ENCODE measurements around the gene STIMATE. TPM values are rescaled to one million over a fixed set of nuclear protein-coding genes. Genes with fewer than 3 reads are reported as not detected.

The STIMATE gene
- total RNA-seq, 5 donors from 2014 or later (not counting 1 experiment from before 2014, with no cell fraction given): 37.3 to 61.8 (median 52.9) TPM

DNA sequence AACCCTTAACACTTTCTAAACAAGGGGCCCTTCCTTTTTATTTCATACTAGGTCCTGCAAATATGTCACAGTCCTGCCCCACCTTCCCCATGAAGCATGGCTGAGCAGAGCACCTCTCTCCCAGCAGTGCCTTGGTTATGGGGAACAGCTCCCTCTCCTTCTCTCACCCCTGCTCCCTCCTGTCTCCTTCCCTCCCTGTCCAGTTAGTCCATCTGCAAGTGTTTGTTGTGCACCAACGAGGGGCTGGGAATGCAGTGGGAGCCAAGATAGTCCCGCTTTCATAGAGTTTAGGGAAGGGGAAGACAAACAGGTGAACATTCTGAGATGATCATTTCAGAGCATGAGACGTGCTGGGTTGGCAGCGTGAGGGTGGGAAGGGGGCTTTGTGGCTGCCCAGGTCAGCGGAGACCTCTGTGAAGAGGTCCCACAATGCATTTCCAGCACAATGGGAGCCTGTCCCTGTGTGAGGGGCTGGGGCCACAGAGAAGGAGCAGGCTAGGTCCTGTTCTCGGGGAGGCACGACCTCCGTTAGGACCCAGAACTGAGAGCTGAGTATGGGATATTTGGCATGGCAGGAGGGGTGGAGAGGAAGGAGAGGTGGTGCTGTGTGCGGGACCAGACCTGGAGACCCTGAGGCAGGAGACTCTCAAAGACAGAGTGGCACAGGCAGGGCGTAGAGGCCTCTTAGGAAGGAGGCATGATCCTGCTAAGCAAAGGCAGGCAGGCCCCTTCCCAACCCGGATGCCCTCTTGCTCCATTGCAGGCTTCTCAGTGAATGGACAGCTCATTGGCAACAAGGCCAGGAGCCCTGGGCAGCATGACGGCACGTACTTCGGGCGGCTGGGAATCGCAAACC, 108.2 kb downstream of the STIMATE start:
- WGBS (ENCODE audit: insufficient coverage): 85% methylated on average over 15 of the region's 16 CpGs
- H3K27ac ChIP-seq (ENCODE audit: low read length): no peak overlapping the region
- H3K4me3 ChIP-seq (ENCODE audit: control insufficient read depth in 1 of 2, extremely low read depth in 1 of 2, low read length in 1 of 2): no peak overlapping the region
- Mint-ChIP-seq H3K27ac (no peak overlapping the region), H3K4me3 (no peak overlapping the region), H3K36me3 (no peaks in the 10 kb centered on the region), H3K9me3 (no peaks in the 10 kb centered on the region), H3K4me1 (no peaks in the 10 kb centered on the region), H3K27me3 (no peaks in the 10 kb centered on the region)
- no peaks in the 10 kb centered on the region for H3K36me3 ChIP-seq (ENCODE audit: control insufficient read depth in 2 of 2, extremely low read depth in 1 of 2, insufficient read depth in 1 of 2, low read length in 1 of 2)
- no peak for ATAC-seq (replicated peaks in 1 of 4)
- no peak for DNase-seq
- no peaks in the 10 kb centered on the region for H3K9me3 ChIP-seq
- H3K27me3 ChIP-seq (replicated peaks in 1 of 2; ENCODE audit: control insufficient read depth in 2 of 2, extremely low read depth in 1 of 2, insufficient read depth in 2 of 2, low read length in 1 of 2): peaks cover 0 to 17% of the 10 kb centered on the region in 2 experiments
- POLR2A ChIA-PET: no interaction called here
- CTCF ChIA-PET: no interaction called here
- no peaks in the 10 kb centered on the region for H3K4me1 ChIP-seq (ENCODE audit: control insufficient read depth in 1 of 2, extremely low read depth in 1 of 2, insufficient read depth in 2 of 2, low read length in 2 of 2)

DNA sequence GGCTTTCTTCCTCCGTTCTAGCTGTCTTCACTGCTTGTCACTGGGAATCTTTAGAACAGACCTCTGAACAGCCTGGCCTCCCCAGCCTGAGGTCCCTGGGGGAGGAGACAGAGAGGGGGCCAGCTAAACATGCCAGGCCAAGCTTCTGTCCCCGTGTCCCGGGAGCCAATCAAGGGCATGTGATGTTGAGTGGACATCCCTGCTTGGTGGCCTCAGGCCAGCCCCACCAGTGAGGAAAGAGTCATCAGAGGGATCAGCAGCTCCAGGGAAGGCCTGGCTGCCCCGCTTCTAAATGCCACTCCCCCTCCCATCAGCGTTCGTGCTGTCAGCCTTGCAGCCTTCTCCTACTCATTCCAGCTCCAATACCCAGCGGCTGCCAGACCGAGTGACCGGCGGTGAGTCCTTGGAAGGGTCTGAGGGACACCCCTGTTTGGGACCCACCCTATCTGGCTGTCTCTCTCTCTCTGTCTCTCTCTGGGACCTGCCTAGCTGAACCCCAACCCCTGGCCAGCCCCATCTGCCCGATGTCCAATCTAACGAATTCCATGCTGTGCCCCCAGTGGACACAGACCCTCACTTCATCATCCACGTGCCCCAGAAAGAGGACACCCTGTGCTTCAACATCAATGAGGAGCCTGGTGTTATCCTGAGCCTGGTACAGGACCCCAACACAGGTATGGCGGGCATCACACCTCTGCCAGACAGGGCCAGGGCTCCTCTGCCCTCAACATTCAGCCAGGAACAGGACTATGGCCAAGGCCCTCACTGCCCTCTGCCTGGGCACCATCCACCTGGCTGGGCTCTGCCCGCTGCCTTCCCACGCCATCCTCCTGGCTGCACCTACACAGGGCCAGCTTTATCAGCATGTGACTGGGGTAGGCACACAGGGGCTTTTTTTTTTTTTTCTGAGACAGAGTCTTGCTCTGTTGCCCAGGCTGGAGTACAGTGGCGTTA, 109.4 kb downstream of the STIMATE start:
- ATAC-seq (replicated peaks in 1 of 4) (no peak), DNase-seq (no peak)
- Mint-ChIP-seq H3K36me3 (no peaks in the 10 kb centered on the region), H3K9me3 (no peaks in the 10 kb centered on the region), H3K27me3 (peaks cover 4% of the 10 kb centered on the region in 2 donors), H3K4me3 (no peak overlapping the region), H3K27ac (no peak overlapping the region), H3K4me1 (no peaks in the 10 kb centered on the region)
- H3K27me3 ChIP-seq (replicated peaks in 1 of 2; ENCODE audit: control insufficient read depth in 2 of 2, extremely low read depth in 1 of 2, insufficient read depth in 2 of 2, low read length in 1 of 2): peaks cover 0 to 17% of the 10 kb centered on the region in 2 experiments
- no peaks in the 10 kb centered on the region for H3K9me3 ChIP-seq
- no peak overlapping the region for H3K4me3 ChIP-seq (ENCODE audit: control insufficient read depth in 1 of 2, extremely low read depth in 1 of 2, low read length in 1 of 2)
- no peak overlapping the region for H3K27ac ChIP-seq (ENCODE audit: low read length)
- POLR2A ChIA-PET: no interaction called here
- WGBS (ENCODE audit: insufficient coverage): 80% methylated on average over 13 of the region's 17 CpGs
- H3K4me1 ChIP-seq (ENCODE audit: control insufficient read depth in 1 of 2, extremely low read depth in 1 of 2, insufficient read depth in 2 of 2, low read length in 2 of 2): no peaks in the 10 kb centered on the region
- H3K36me3 ChIP-seq (ENCODE audit: control insufficient read depth in 2 of 2, extremely low read depth in 1 of 2, insufficient read depth in 1 of 2, low read length in 1 of 2): no peaks in the 10 kb centered on the region
- CTCF ChIA-PET: no interaction called here

DNA sequence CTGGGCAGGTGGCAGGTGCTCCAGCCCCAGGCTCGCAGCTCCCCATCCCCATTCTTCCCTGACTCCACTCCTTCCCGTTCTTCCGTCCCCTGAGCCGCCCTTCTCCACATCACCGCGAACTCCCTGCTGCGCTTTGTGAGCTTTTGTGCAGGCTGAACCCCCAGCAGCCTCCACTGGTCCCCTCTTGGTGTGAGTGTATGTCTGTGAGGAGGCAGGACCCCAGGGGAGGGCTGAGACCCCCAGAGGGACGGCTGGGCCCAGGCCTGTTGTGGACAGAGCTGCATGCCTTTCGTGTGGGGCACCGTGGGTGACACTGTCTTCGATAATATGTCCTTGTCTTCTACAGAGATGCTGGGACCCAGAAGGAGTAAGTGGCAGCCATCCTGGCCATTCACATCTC, 110.1 kb downstream of the STIMATE start:
- Mint-ChIP-seq H3K9me3 (no peaks in the 10 kb centered on the region), H3K27ac (no peak overlapping the region), H3K36me3 (no peaks in the 10 kb centered on the region), H3K4me3 (no peak overlapping the region), H3K4me1 (no peaks in the 10 kb centered on the region), H3K27me3 (peaks cover 4 to 6% of the 10 kb centered on the region in 2 donors)
- Histone ChIP-seq H3K4me1 (ENCODE audit: control insufficient read depth in 1 of 2, extremely low read depth in 1 of 2, insufficient read depth in 2 of 2, low read length in 2 of 2) (no peaks in the 10 kb centered on the region), H3K27me3 (replicated peaks in 1 of 2; ENCODE audit: control insufficient read depth in 2 of 2, extremely low read depth in 1 of 2, insufficient read depth in 2 of 2, low read length in 1 of 2) (peaks cover 0 to 20% of the 10 kb centered on the region in 2 experiments), H3K4me3 (ENCODE audit: control insufficient read depth in 1 of 2, extremely low read depth in 1 of 2, low read length in 1 of 2) (no peak overlapping the region), H3K36me3 (ENCODE audit: control insufficient read depth in 2 of 2, extremely low read depth in 1 of 2, insufficient read depth in 1 of 2, low read length in 1 of 2) (no peaks in the 10 kb centered on the region), H3K27ac (ENCODE audit: low read length) (no peak overlapping the region), H3K9me3 (no peaks in the 10 kb centered on the region)
- ATAC-seq (replicated peaks in 1 of 4) (no peak), DNase-seq (no peak)
- ChIA-PET CTCF (no interaction called here), POLR2A (no interaction called here)
- 78% methylated on average over 4 of the region's 11 CpGs for WGBS (ENCODE audit: insufficient coverage)

Other genes with a start within 250 kb of the STIMATE start
- gene PBRM1, start 211.6 kb downstream of the STIMATE start, total RNA-seq: 10 to 100 TPM; 57.4 to 73.3 (median 63.3) TPM
- gene GNL3, start 211.5 kb downstream of the STIMATE start, total RNA-seq: 100 to 1,000 TPM in 2 of 5 donors, 10 to 100 TPM in 3; 77.1 to 110 (median 86.6) TPM
- 10 to 100 TPM; 21.0 to 47.0 (median 39.1) TPM for gene GLT8D1, start 191.8 kb downstream of the STIMATE start, total RNA-seq
- 10 to 100 TPM; 61.8 to 85.8 (median 81.3) TPM for gene SPCS1, start 191.4 kb downstream of the STIMATE start, total RNA-seq
- gene NEK4, start 126.6 kb downstream of the STIMATE start, total RNA-seq: 10 to 100 TPM; 14.1 to 23.9 (median 22.2) TPM
- gene ITIH1, start 119.9 kb downstream of the STIMATE start, total RNA-seq: under 1 TPM in 2 of 5 donors, not detected in 3; 0.49 to 0.85 TPM
- gene ITIH3, start 102.8 kb downstream of the STIMATE start, total RNA-seq: under 1 TPM in 3 of 5 donors, not detected in 2; 0.23 to 0.88 (median 0.76) TPM
- gene ITIH4, start 66.9 kb downstream of the STIMATE start, total RNA-seq: 10 to 100 TPM; 37.2 to 63.3 (median 41.0) TPM
- 10 to 100 TPM in 1 of 5 donors, 1 to 10 TPM in 4; 1.6 to 10.2 (median 4.1) TPM for gene MUSTN1, start 62.5 kb downstream of the STIMATE start, total RNA-seq
- gene SFMBT1, start 148.5 kb upstream of the STIMATE start, total RNA-seq: 10 to 100 TPM; 30.3 to 42.7 (median 37.7) TPM
- 10 to 100 TPM; 14.4 to 27.8 (median 26.6) TPM for gene RFT1, start 232.9 kb upstream of the STIMATE start, total RNA-seq